ENCODE results near the gene ISG15.
"Not testable (repeated sequence)": the region's sequence is repeated elsewhere in the genome, so short reads cannot be mapped to it uniquely, and the experiment has no call there.

ISG15 gene

DNA sequence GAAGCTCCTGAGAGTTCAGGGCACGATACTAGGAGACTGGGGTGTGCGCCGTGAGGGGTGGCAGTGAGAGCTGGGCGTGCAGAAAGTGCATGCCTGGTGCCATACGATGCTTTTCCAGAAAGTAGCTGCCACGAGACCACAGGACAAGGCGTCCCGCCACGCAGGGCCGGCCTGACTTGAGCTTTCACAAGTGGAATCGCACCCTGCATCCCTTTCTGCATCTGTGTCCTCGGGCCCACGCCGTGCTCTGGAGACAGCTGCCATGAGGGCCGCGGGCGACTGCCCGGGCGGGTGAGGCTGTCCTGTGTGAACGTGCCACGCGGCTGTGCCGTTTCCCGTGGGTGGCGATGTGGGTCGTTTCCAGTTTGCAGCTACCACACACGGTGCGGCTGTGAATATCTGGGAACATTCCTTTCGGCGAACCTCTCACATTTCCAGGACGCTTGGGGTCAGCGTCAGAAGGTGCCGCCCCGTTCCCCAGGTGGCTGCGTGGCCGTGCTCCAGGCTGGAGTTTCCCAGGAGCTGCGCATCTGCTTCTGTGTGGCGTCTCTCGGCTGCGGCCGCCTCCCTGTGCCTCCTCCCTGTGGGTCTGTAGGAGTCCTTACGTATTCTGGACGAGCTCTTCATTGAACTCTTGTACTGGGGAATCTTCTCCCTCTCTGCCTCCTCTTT, 30.4 kb upstream of the ISG15 start:
- H3K27me3 ChIP-seq (ENCODE audit: insufficient read depth, poor library complexity, severe bottlenecking) = peaks cover 5% of the 10 kb centered on the region
- no peak overlapping the region for H3K4me3 ChIP-seq (ENCODE audit: severe bottlenecking)
- DNase-seq (ENCODE audit: low spot score) = no peak
- TF ChIP-seq, protein P1, sequence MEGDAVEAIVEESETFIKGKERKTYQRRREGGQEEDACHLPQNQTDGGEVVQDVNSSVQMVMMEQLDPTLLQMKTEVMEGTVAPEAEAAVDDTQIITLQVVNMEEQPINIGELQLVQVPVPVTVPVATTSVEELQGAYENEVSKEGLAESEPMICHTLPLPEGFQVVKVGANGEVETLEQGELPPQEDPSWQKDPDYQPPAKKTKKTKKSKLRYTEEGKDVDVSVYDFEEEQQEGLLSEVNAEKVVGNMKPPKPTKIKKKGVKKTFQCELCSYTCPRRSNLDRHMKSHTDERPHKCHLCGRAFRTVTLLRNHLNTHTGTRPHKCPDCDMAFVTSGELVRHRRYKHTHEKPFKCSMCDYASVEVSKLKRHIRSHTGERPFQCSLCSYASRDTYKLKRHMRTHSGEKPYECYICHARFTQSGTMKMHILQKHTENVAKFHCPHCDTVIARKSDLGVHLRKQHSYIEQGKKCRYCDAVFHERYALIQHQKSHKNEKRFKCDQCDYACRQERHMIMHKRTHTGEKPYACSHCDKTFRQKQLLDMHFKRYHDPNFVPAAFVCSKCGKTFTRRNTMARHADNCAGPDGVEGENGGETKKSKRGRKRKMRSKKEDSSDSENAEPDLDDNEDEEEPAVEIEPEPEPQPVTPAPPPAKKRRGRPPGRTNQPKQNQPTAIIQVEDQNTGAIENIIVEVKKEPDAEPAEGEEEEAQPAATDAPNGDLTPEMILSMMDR (IDR thresholded peaks at IDR 0.05; ENCODE audit: poor library complexity, severe bottlenecking) = no peak
- no peak overlapping the region for H3K27ac ChIP-seq (ENCODE audit: poor library complexity, severe bottlenecking)
- no peaks in the 10 kb centered on the region for H3K36me3 ChIP-seq (ENCODE audit: low read depth)
- peak; percentile 16; the same call in 1 of the 3 replicates for ATAC-seq (ENCODE audit: low read depth)
- no peaks in the 10 kb centered on the region for H3K4me1 ChIP-seq (ENCODE audit: insufficient read depth, poor library complexity, severe bottlenecking)
- H3K9me3 ChIP-seq (ENCODE audit: severe bottlenecking) = no peaks in the 10 kb centered on the region

GRCh38 chr1:983798-984475, 29.4 kb upstream of the ISG15 start:
- H3K36me3 ChIP-seq (ENCODE audit: low read depth) = no peaks in the 10 kb centered on the region
- no peaks in the 10 kb centered on the region for H3K9me3 ChIP-seq (ENCODE audit: severe bottlenecking)
- DNase-seq (ENCODE audit: low spot score) = no peak
- H3K4me3 ChIP-seq (ENCODE audit: severe bottlenecking) = no peak overlapping the region
- peaks cover 5% of the 10 kb centered on the region for H3K27me3 ChIP-seq (ENCODE audit: insufficient read depth, poor library complexity, severe bottlenecking)
- ATAC-seq (ENCODE audit: low read depth) = peak; percentile 40; the same call in 2 of the 3 replicates
- TF ChIP-seq, protein P1 (IDR thresholded peaks at IDR 0.05; ENCODE audit: poor library complexity, severe bottlenecking) = peak; percentile 93
- no peaks in the 10 kb centered on the region for H3K4me1 ChIP-seq (ENCODE audit: insufficient read depth, poor library complexity, severe bottlenecking)
- no peak overlapping the region for H3K27ac ChIP-seq (ENCODE audit: poor library complexity, severe bottlenecking)

- no peak for DNase-seq (ENCODE audit: low spot score)
Observed at GRCh38 chr1:984476-984814, 28.9 kb upstream of the ISG15 start.

GRCh38 chr1:985126-985525, 28.2 kb upstream of the ISG15 start:
- no peak overlapping the region for H3K4me3 ChIP-seq (ENCODE audit: severe bottlenecking)
- no peaks in the 10 kb centered on the region for H3K36me3 ChIP-seq (ENCODE audit: low read depth)
- no peaks in the 10 kb centered on the region for H3K9me3 ChIP-seq (ENCODE audit: severe bottlenecking)
- TF ChIP-seq, protein P1 (IDR thresholded peaks at IDR 0.05; ENCODE audit: poor library complexity, severe bottlenecking) = no peak
- H3K27me3 ChIP-seq (ENCODE audit: insufficient read depth, poor library complexity, severe bottlenecking) = peaks cover 5% of the 10 kb centered on the region
- DNase-seq (ENCODE audit: low spot score) (no peak), ATAC-seq (ENCODE audit: low read depth) (no peak)
- no peaks in the 10 kb centered on the region for H3K4me1 ChIP-seq (ENCODE audit: insufficient read depth, poor library complexity, severe bottlenecking)
- H3K27ac ChIP-seq (ENCODE audit: poor library complexity, severe bottlenecking) = no peak overlapping the region

More at GRCh38 chr1:984476-984814, 28.9 kb upstream of the ISG15 start:
- Histone ChIP-seq H3K36me3 (ENCODE audit: low read depth) (no peaks in the 10 kb centered on the region), H3K4me3 (ENCODE audit: severe bottlenecking) (no peak overlapping the region), H3K4me1 (ENCODE audit: insufficient read depth, poor library complexity, severe bottlenecking) (no peaks in the 10 kb centered on the region), H3K27me3 (ENCODE audit: insufficient read depth, poor library complexity, severe bottlenecking) (peaks cover 5% of the 10 kb centered on the region), H3K27ac (ENCODE audit: poor library complexity, severe bottlenecking) (no peak overlapping the region), H3K9me3 (ENCODE audit: severe bottlenecking) (no peaks in the 10 kb centered on the region)
- ATAC-seq (ENCODE audit: low read depth) = no peak
- TF ChIP-seq, protein P1 (IDR thresholded peaks at IDR 0.05; ENCODE audit: poor library complexity, severe bottlenecking) = peak; percentile 62

DNA sequence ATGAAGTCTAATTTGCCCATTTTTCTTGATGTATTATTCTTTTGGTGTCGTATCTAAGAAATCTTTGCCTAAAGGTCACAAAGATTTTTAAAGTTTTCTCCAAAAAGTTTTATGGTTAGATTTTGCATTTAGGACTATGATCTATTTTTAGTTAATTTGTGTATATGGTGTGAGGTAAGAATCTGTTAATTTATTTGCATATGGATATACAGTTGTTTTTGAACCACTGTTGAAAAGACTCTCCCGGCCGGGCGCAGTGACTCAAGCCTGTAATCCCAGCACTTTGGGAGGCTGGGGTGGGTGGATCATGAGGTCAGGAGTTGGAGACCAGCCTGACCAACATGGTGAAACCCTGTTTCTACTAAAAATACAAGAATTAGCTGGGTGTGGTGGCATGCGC, 25.2 kb upstream of the ISG15 start:
- H3K4me3 ChIP-seq (ENCODE audit: severe bottlenecking); H3K36me3 ChIP-seq (ENCODE audit: low read depth); H3K9me3 ChIP-seq (ENCODE audit: severe bottlenecking); H3K4me1 ChIP-seq (ENCODE audit: insufficient read depth, poor library complexity, severe bottlenecking); H3K27me3 ChIP-seq (ENCODE audit: insufficient read depth, poor library complexity, severe bottlenecking); DNase-seq (ENCODE audit: low spot score); H3K27ac ChIP-seq (ENCODE audit: poor library complexity, severe bottlenecking); ATAC-seq (ENCODE audit: low read depth): not testable (repeated sequence)

DNA sequence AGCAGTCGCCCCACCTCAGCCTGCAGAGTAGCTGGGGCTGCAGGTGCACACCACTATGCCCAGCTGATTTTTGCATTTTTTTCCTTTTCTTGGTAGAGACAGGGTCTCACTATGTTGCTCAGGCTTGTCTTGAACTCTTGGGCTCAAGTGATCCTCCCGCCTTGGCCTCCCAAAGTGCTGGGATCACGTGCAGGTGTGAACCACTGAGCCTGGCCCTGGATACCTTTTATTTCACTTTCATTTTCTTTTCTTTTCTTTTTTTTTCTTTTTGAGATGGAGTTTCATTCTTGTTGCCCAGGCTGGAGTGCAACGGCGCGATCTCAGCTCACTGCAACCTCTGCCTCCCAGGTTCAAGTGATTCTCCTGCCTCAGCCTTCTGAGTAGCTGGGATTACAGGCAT, 22.0 kb upstream of the ISG15 start:
- H3K9me3 ChIP-seq (ENCODE audit: severe bottlenecking); H3K27ac ChIP-seq (ENCODE audit: poor library complexity, severe bottlenecking); H3K4me1 ChIP-seq (ENCODE audit: insufficient read depth, poor library complexity, severe bottlenecking); ATAC-seq (ENCODE audit: low read depth); DNase-seq (ENCODE audit: low spot score); H3K4me3 ChIP-seq (ENCODE audit: severe bottlenecking); H3K27me3 ChIP-seq (ENCODE audit: insufficient read depth, poor library complexity, severe bottlenecking); H3K36me3 ChIP-seq (ENCODE audit: low read depth): not testable (repeated sequence)

Data from RWPE2 (cell line).